ENCODE data around the gene PARN. TPM values are rescaled to one million over a fixed set of nuclear protein-coding genes. Genes with fewer than 3 reads are reported as not detected.

The PARN gene
- total RNA-seq, 1 donor from 2014 or later: 16.8 TPM

GRCh38 chr16:14565688-14566025, 64.4 kb downstream of the PARN start:
- Histone ChIP-seq H3K36me3 (no peaks in the 10 kb centered on the region), H3K27me3 (ENCODE audit: low read depth) (no peaks in the 10 kb centered on the region), H3K9me3 (replicated peaks) (no peaks in the 10 kb centered on the region), H3K4me3 (no peak overlapping the region), H3K27ac (replicated peaks) (no peak overlapping the region), H3K4me1 (peaks cover 26% of the 10 kb centered on the region)
- TF ChIP-seq CTCF (IDR thresholded peaks at IDR 0.05; ENCODE audit: borderline replicate concordance): no peak
- no peak for DNase-seq
- intact Hi-C loops (cut with micrococcal nuclease): no loop called here

GRCh38 chr16:14564861-14565687, 65.0 kb downstream of the PARN start:
- peaks cover 32% of the 10 kb centered on the region for H3K4me1 ChIP-seq
- no peaks in the 10 kb centered on the region for H3K36me3 ChIP-seq
- intact Hi-C loops (cut with micrococcal nuclease): no loop called here
- no peak overlapping the region for H3K27ac ChIP-seq (replicated peaks)
- no peaks in the 10 kb centered on the region for H3K27me3 ChIP-seq (ENCODE audit: low read depth)
- no peak for DNase-seq
- no peak for TF ChIP-seq CTCF (IDR thresholded peaks at IDR 0.05; ENCODE audit: borderline replicate concordance)
- H3K4me3 ChIP-seq: no peak overlapping the region
- no peaks in the 10 kb centered on the region for H3K9me3 ChIP-seq (replicated peaks)

DNA sequence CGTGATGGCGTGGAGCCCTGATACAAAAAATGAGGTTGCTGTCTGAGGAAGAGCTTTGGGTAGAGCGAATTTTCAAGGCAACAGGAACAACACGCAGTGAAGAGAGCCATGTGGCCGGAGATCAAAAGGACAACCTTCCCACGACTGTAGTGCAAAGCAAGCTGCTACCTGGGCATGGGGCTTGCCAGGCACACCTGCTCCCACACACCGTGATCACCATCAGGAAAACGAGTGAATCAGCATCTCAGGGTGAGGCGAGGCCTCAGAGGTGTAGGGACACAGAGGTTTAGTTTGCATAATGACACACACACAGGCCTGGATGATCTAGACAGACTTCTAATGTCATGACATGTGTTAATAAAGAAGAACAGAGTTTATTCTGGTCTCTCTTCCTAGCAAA, 65.7 kb downstream of the PARN start:
- no peak overlapping the region for H3K27ac ChIP-seq (replicated peaks)
- intact Hi-C loops (cut with micrococcal nuclease): no loop called here
- no peak for TF ChIP-seq CTCF (IDR thresholded peaks at IDR 0.05; ENCODE audit: borderline replicate concordance)
- no peaks in the 10 kb centered on the region for H3K36me3 ChIP-seq
- no peak overlapping the region for H3K4me3 ChIP-seq
- no peaks in the 10 kb centered on the region for H3K9me3 ChIP-seq (replicated peaks)
- peaks cover 39% of the 10 kb centered on the region for H3K4me1 ChIP-seq
- DNase-seq: no peak
- no peaks in the 10 kb centered on the region for H3K27me3 ChIP-seq (ENCODE audit: low read depth)

- DNase-seq: no peak
- no peak overlapping the region for H3K27ac ChIP-seq (replicated peaks)
- peak; percentile 42 for TF ChIP-seq CTCF (IDR thresholded peaks at IDR 0.05; ENCODE audit: borderline replicate concordance)
- H3K4me3 ChIP-seq: no peak overlapping the region
- H3K27me3 ChIP-seq (ENCODE audit: low read depth): no peaks in the 10 kb centered on the region
- intact Hi-C loops (cut with micrococcal nuclease): no loop called here
- H3K9me3 ChIP-seq (replicated peaks): no peaks in the 10 kb centered on the region
- H3K36me3 ChIP-seq: no peaks in the 10 kb centered on the region
- peaks cover 40% of the 10 kb centered on the region for H3K4me1 ChIP-seq
Observed at GRCh38 chr16:14562691-14563491, 67.2 kb downstream of the PARN start.

DNA sequence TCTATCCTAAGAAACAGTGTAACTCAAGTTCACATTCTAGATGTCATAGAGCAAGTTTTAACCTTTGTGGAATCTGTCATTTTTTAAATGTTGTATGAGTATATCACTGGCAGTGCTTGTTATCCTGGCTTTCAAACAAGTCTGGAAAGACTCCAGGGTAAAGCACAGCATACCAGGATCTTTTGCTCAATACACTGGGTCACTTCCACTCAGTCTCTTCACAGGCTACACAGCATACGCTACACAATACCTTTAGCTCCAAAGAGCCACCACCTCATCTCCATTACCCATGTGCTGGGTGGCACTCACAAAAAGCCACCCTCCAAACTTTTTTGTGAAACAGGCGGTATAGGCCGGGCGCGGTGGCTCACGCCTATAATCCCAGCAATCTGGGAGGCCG, 69.5 kb downstream of the PARN start:
- Histone ChIP-seq H3K36me3 (no peaks in the 10 kb centered on the region), H3K4me1 (peaks cover 35% of the 10 kb centered on the region), H3K27ac (replicated peaks) (peak overlapping the region; percentile 40), H3K27me3 (ENCODE audit: low read depth) (no peaks in the 10 kb centered on the region), H3K4me3 (no peak overlapping the region), H3K9me3 (replicated peaks) (no peaks in the 10 kb centered on the region)
- no peak for TF ChIP-seq CTCF (IDR thresholded peaks at IDR 0.05; ENCODE audit: borderline replicate concordance)
- no peak for DNase-seq
- intact Hi-C loops (cut with micrococcal nuclease): no loop called here
